Ectodermal cell (in vitro differentiated cells): ENCODE measurements around the gene CSNK1G3.

Experiments
- H3K27ac ChIP-seq: 2 replicates; pipeline ENCODE4 v1.7.0; 2013; ENCODE audit warnings: mild to moderate bottlenecking, low read depth, low read length; ENCODE audit not compliant: insufficient read depth, poor library complexity, severe bottlenecking
- H3K27me3 ChIP-seq: 2 replicates; pipeline ENCODE4 v1.7.0; 2013; ENCODE audit warnings: mild to moderate bottlenecking, low read length; ENCODE audit not compliant: insufficient read depth, control insufficient read depth, poor library complexity, severe bottlenecking
- H3K36me3 ChIP-seq: one replicate; pipeline ENCODE4 v1.7.0; 2013; ENCODE audit warnings: low read length; ENCODE audit not compliant: control insufficient read depth, insufficient read depth
- H3K4me1 ChIP-seq: one replicate; pipeline ENCODE4 v1.7.0; 2013; ENCODE audit warnings: low read length; ENCODE audit not compliant: control insufficient read depth, insufficient read depth
- H3K4me3 ChIP-seq: 2 replicates; pipeline ENCODE4 v1.7.0; 2013; ENCODE audit warnings: low read depth, low read length, control low read depth; ENCODE audit not compliant: insufficient read depth
- H3K9me3 ChIP-seq: 2 replicates; pipeline ENCODE4 v1.7.0; 2013; ENCODE audit warnings: mild to moderate bottlenecking, low read length, moderate library complexity; ENCODE audit not compliant: control insufficient read depth
- WGBS, 2 experiments: methylation state at CpG; one replicate each; pipeline ENCODE4 v1.1.7; 2013; ENCODE audit warnings: missing lambda C conversion rate in 2 of 2; 5-methylcytosine and 5-hydroxymethylcytosine counted together

The CSNK1G3 gene

GRCh38 chr5:123664961-123665360, 153.0 kb downstream of the CSNK1G3 start:
- Histone ChIP-seq H3K27ac (no peak overlapping the region), H3K4me1 (no peaks in the 10 kb centered on the region), H3K27me3 (no peaks in the 10 kb centered on the region), H3K4me3 (no peak overlapping the region), H3K36me3 (no peaks in the 10 kb centered on the region), H3K9me3 (no peaks in the 10 kb centered on the region)
- 100% methylated on average over 1 of the region's 1 CpG; no CpG with 5 or more reads in 1 of the 2 experiments for WGBS, 2 experiments

- WGBS, 2 experiments, result 96 to 98% methylated on average over 2 of the region's 2 CpGs
- Histone ChIP-seq H3K27ac (no peak overlapping the region), H3K4me1 (no peaks in the 10 kb centered on the region), H3K27me3 (no peaks in the 10 kb centered on the region), H3K36me3 (no peaks in the 10 kb centered on the region), H3K9me3 (no peaks in the 10 kb centered on the region), H3K4me3 (no peak overlapping the region)
These were observed 153.9 kb downstream of the CSNK1G3 start for GRCh38 chr5:123665822-123666371.
